BLaER1 treated with 17β-estradiol and CSF1 and Interleukin-3, amounts not matched to agents 10 nM and 100 nM (cell line): ENCODE measurements around the gene CCDC141.
A peak's percentile ranks its signal among the peaks of the same experiment; 100 is the strongest.

Experiments used
- H3K27ac ChIP-seq, 11 experiments: shearing (Covaris generic); formaldehyde crosslinking; 2 replicates each; pipeline ENCODE4 v1.8.1; 2022
- H3K27me3 ChIP-seq, 11 experiments: shearing (Covaris generic); formaldehyde crosslinking; 2 replicates each; pipeline ENCODE4 v1.8.1; 2022
- H3K36me3 ChIP-seq, 11 experiments: shearing (Covaris generic); formaldehyde crosslinking; 2 replicates each; pipeline ENCODE4 v1.8.1; 2022
- H3K4me1 ChIP-seq, 10 experiments: shearing (Covaris generic); formaldehyde crosslinking; 2 replicates each; pipeline ENCODE4 v1.8.1; 2022
- H3K4me2 ChIP-seq, 11 experiments: shearing (Covaris generic); formaldehyde crosslinking; 2 replicates each; pipeline ENCODE4 v1.8.1; 2022
- H3K4me3 ChIP-seq, 10 experiments: shearing (Covaris generic); formaldehyde crosslinking; 2 replicates each; pipeline ENCODE4 v1.8.1; 2022
- H3K9ac ChIP-seq, 11 experiments: shearing (Covaris generic); formaldehyde crosslinking; 2 replicates each; pipeline ENCODE4 v1.8.1; 2022
- H3K9me3 ChIP-seq, 11 experiments: shearing (Covaris generic); formaldehyde crosslinking; replicated peaks in 1 of 11; 2 replicates each; pipeline ENCODE4 v1.8.1; 2022
- H4K20me1 ChIP-seq, 11 experiments: shearing (Covaris generic); formaldehyde crosslinking; 2 replicates each; pipeline ENCODE4 v1.8.1; 2022
- Cebpa-rat ChIP-seq, 11 experiments: shearing (Covaris generic); IDR thresholded peaks; 2 replicates each; pipeline ENCODE4 v1.8.1; 2022

CCDC141 gene

DNA sequence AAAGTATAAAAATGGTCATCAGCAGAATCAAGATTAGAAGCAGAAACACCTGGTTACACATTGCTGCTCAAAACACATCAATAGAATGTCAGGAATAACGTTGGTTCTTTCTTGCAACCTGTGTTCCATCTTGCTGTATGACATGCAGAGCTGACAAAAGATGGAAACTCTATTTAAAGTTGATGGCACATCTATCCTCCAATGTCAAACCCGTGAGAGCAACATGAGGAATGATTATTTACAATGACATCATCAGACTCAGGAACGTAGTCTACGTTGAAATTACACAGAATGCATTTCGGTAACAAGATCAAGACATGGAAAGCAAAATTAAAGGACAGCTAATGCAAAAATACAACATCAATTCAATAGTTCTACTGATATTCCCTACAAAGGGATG, 216.6 kb downstream of the CCDC141 start:
- Histone ChIP-seq H3K4me1 (peaks cover 0 to 20% (median 11%) of the 10 kb centered on the region in 10 experiments; a peak in 13 of 20 replicates), H4K20me1 (no peaks in the 10 kb centered on the region), H3K4me3 (no peak overlapping the region), H3K4me2 (no peak overlapping the region), H3K9me3 (no peaks in the 10 kb centered on the region), H3K36me3 (no peaks in the 10 kb centered on the region), H3K27me3 (no peaks in the 10 kb centered on the region), H3K27ac (no peak overlapping the region), H3K9ac (no peak overlapping the region)
- TF ChIP-seq Cebpa-rat (IDR thresholded peaks at IDR 0.05), result no peak

DNA sequence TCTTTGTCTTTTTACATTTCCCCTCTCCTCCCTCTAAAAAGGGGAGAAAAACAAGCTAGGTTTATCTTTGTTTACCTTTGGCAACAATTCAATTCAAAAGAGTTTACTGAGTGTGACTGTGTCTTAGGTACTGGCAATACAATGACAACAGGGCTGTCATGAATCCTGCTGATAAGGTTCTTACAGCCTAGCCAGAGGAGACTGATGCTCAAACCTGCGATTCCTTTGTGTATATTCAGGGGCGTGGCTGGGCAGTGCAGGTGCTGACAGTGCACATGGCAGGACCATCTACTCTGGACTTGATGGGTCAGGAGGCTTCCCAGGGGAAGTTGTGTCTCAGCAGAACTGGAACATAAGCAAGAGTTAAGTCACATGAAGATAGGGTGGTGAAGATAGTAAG, 219.5 kb downstream of the CCDC141 start:
- H4K20me1 ChIP-seq, result no peaks in the 10 kb centered on the region
- no peak overlapping the region for H3K27ac ChIP-seq
- H3K4me2 ChIP-seq, result peak overlapping the region in 2 of 11 experiments; percentile 5 to 61; a peak in 3 of 22 replicates

DNA sequence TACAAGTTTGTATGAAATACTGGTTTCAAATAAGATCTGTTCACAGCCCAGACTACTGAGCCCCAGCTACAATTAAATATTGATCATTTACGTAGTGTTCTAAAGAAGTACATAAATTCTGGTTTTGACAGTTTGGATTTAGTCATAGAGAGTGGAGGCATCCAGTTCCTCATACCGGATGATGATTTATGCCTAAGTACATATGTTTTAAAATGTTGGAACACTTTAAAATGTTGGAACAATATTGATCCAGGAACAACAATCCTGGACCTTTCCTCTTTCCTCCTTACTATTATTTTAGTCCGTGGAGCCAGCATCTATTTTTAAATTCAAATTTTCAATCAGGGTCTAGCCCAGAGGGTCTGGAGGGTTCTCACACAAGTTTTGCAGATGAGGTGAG, 220.0 kb downstream of the CCDC141 start:
- H3K9ac ChIP-seq, result no peak overlapping the region
- no peak overlapping the region for H3K27ac ChIP-seq
- no peaks in the 10 kb centered on the region for H3K9me3 ChIP-seq
- no peaks in the 10 kb centered on the region for H3K27me3 ChIP-seq
- TF ChIP-seq Cebpa-rat (IDR thresholded peaks at IDR 0.05), result no peak
- H3K36me3 ChIP-seq, result no peaks in the 10 kb centered on the region
- peak overlapping the region in 4 of 11 experiments; percentile 17 to 61 (median 36); a peak in 6 of 22 replicates for H3K4me2 ChIP-seq
- H4K20me1 ChIP-seq, result no peaks in the 10 kb centered on the region
- H3K4me3 ChIP-seq, result no peak overlapping the region
- H3K4me1 ChIP-seq, result peaks cover 0 to 20% (median 11%) of the 10 kb centered on the region in 10 experiments; a peak in 13 of 20 replicates

More for the DNA sequence above, 219.5 kb downstream of the CCDC141 start:
- H3K27me3 ChIP-seq, result no peaks in the 10 kb centered on the region
- no peak overlapping the region for H3K9ac ChIP-seq
- H3K36me3 ChIP-seq, result no peaks in the 10 kb centered on the region
- TF ChIP-seq Cebpa-rat (IDR thresholded peaks at IDR 0.05), result no peak
- peaks cover 0 to 20% (median 11%) of the 10 kb centered on the region in 10 experiments; a peak in 13 of 20 replicates for H3K4me1 ChIP-seq
- no peak overlapping the region for H3K4me3 ChIP-seq
- no peaks in the 10 kb centered on the region for H3K9me3 ChIP-seq

DNA sequence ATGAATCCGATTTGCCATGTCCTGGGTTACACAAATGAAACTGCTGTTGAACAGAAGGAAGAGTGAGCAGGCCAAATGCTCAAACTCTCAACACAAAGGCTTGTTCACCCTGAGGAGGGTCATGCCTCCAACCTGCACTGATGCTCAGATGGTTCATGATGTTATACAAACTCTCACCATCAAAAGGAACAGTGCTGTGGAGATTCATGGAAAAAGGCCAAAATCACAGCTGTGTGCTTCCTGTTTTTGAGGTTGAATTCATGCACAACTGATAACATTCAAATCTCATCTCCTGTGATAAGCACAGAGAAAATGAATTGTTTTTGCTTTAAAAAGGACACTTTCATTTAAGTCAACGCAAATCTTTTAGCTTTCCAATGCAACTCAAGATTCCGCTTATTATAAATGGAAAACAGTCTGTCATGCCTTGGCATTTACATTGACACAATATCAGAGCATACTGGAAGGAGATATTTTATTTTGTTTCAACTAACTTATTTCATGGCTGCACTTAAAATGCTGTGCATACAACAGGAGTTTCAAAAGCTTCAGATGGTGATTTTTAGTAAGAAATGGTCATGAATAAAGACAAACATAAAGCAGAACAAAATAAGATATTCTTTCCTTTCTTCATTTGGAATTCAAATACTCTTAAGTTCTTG, 220.5 kb downstream of the CCDC141 start:
- Histone ChIP-seq H3K36me3 (no peaks in the 10 kb centered on the region), H3K9me3 (no peaks in the 10 kb centered on the region), H3K27ac (no peak overlapping the region), H3K4me2 (peak overlapping the region in 7 of 11 experiments; percentile 17 to 61 (median 35); a peak in 12 of 22 replicates), H3K27me3 (no peaks in the 10 kb centered on the region), H3K4me1 (peaks cover 0 to 20% (median 11%) of the 10 kb centered on the region in 10 experiments; a peak in 13 of 20 replicates), H3K9ac (no peak overlapping the region), H3K4me3 (no peak overlapping the region), H4K20me1 (no peaks in the 10 kb centered on the region)
- TF ChIP-seq Cebpa-rat (IDR thresholded peaks at IDR 0.05), result no peak

DNA sequence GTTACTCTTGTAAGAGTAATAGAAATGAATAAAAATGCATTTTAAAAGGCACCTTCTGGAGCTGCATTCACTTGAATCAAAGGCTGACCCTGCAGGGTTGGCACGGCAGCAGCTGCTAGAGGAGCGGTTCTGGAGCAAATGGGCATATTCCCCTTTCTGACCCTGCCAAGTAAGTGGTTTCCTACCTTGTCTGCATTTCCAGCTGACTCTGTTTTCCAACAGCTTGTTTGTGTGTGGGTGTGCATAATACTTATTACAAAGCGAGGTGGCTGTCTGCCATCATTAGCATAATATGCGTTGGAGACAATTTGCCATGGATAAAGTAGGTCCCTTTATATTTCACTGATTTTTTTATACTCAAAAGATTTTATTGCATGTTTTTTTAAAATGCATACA, 221.5 kb downstream of the CCDC141 start:
- Histone ChIP-seq H3K4me3 (no peak overlapping the region), H3K27me3 (no peaks in the 10 kb centered on the region), H3K4me1 (peaks cover 0 to 20% (median 11%) of the 10 kb centered on the region in 10 experiments; a peak in 13 of 20 replicates), H3K36me3 (no peaks in the 10 kb centered on the region), H3K27ac (no peak overlapping the region), H3K4me2 (no peak overlapping the region; a peak in 1 of 22 replicates), H3K9ac (no peak overlapping the region), H4K20me1 (no peaks in the 10 kb centered on the region), H3K9me3 (no peaks in the 10 kb centered on the region)
- no peak for TF ChIP-seq Cebpa-rat (IDR thresholded peaks at IDR 0.05)

DNA sequence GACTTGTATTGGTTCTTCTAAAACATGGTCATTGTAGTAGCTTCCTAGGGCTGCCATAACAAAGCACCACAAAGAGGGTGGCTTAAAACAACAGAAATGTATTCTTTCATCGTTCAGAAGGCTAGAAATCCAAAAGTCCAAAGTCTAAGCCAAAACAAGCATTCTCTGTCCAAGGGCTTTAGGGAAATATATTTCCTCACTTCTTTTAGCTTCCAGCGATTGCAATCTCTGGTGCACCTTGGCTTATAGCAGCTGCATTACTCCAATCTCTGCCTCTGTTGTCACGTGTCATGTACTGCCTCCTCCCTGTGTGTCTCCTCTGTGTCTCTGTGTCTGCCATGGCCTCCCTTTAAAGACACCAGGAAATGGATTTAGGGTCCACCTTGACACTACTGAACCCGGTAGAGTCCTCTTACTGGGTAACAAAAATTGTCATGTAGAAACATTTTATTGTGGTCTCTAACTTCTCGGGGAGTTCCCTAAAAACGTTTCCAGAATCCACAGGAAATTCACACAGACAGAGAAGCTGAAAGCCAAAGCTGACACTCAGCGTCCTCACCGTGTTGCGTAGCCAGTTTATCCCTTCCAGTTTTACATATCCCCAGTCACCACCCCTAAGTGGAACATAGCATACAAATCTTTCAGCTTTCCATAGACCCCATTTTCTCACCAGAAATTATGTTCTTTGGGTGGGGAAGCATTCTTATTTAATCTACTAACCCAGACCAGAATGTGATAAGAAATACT, 222.0 kb downstream of the CCDC141 start:
- TF ChIP-seq Cebpa-rat (IDR thresholded peaks at IDR 0.05), result no peak
- Histone ChIP-seq H3K9me3 (no peaks in the 10 kb centered on the region), H3K9ac (no peak overlapping the region), H3K4me2 (no peak overlapping the region), H3K4me1 (peaks cover 0 to 20% (median 11%) of the 10 kb centered on the region in 10 experiments; a peak in 13 of 20 replicates), H3K27me3 (no peaks in the 10 kb centered on the region), H3K36me3 (no peaks in the 10 kb centered on the region), H3K27ac (no peak overlapping the region), H4K20me1 (no peaks in the 10 kb centered on the region), H3K4me3 (no peak overlapping the region)

DNA sequence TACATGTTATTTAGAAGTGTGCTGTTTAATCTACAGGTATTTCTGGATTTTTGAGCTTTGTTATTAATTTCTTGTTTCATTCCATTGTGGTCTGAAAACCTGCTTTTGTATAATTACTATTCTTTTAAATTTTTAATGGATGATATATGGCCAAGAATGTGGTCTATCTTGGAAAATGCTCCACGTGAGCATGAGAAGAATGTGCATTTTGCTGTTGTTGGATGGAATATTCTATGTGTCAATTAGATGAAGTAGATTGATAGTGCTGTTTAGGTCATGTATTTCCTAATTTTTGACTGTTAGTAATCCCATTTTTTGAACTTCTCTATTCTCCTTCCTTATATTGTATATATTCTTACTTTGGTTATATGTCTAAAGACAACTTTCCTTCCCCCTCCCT, 222.8 kb downstream of the CCDC141 start:
- Histone ChIP-seq H3K4me2 (no peak overlapping the region), H3K9me3 (no peaks in the 10 kb centered on the region), H3K27me3 (no peaks in the 10 kb centered on the region), H3K4me1 (peaks cover 0 to 20% (median 11%) of the 10 kb centered on the region in 10 experiments; a peak in 13 of 20 replicates), H3K27ac (no peak overlapping the region), H3K36me3 (no peaks in the 10 kb centered on the region), H3K9ac (no peak overlapping the region), H3K4me3 (no peak overlapping the region), H4K20me1 (no peaks in the 10 kb centered on the region)
- TF ChIP-seq Cebpa-rat (IDR thresholded peaks at IDR 0.05), result no peak

DNA sequence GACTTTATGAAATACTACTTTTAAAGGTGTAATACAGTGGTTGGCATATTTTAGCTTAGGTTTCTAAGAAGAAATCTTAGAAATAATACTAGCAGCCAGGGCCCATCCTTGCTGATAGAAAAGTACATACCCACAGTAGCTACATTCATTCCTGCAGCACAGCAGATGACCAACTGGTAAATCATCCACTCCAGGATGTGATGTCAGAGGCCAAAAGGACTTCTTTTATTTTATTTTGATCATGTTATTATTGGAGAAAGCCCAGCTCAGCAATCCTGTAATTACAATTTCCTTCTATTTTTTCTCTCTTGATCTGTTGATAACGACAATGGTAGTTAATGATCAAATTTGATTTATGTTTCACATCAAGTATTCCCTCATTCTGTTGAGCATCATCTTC, 224.8 kb downstream of the CCDC141 start:
- Histone ChIP-seq H3K4me2 (no peak overlapping the region), H3K4me3 (no peak overlapping the region), H3K27me3 (no peaks in the 10 kb centered on the region), H3K36me3 (no peaks in the 10 kb centered on the region), H3K9ac (no peak overlapping the region), H4K20me1 (no peaks in the 10 kb centered on the region), H3K4me1 (peaks cover 0 to 21% (median 11%) of the 10 kb centered on the region in 10 experiments; a peak in 16 of 20 replicates), H3K9me3 (no peaks in the 10 kb centered on the region), H3K27ac (no peak overlapping the region)
- TF ChIP-seq Cebpa-rat (IDR thresholded peaks at IDR 0.05), result no peak

DNA sequence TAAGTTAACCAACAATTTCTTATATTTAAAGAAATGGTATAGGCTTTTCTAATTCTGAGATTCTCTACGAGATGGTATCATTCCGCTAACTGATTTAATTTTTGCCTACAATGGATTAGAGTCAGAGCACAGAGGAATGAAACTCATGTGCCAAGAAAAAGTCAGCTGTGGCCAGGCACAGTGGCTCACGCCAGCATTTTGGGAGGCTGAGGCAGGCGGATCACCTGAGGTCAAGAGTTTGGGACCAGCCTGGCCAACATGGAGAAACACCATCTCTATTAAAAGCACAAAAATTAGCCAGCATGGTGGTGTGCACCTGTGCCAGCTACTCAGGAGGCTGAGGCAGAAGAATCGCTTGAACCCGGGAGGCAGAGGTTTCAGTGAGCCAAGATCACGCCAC, 225.8 kb downstream of the CCDC141 start:
- no peak for TF ChIP-seq Cebpa-rat (IDR thresholded peaks at IDR 0.05)
- H3K4me2 ChIP-seq, result no peak overlapping the region
- H4K20me1 ChIP-seq, result no peaks in the 10 kb centered on the region
- H3K9me3 ChIP-seq, result no peaks in the 10 kb centered on the region
- no peaks in the 10 kb centered on the region for H3K27me3 ChIP-seq
- H3K4me1 ChIP-seq, result peaks cover 0 to 19% (median 9%) of the 10 kb centered on the region in 10 experiments; a peak in 16 of 20 replicates
- H3K4me3 ChIP-seq, result no peak overlapping the region
- no peaks in the 10 kb centered on the region for H3K36me3 ChIP-seq
- no peak overlapping the region for H3K27ac ChIP-seq
- no peak overlapping the region for H3K9ac ChIP-seq
